GM12878 (cell line): ENCODE data around the gene SPATA20. TPM values are rescaled to one million over a fixed set of nuclear protein-coding genes. Genes with fewer than 3 reads are reported as not detected.

Experiments
- ATAC-seq: fragments of 200-7000 bp; cut with Tn5 transposase; 3 replicates; pipeline ENCODE4 v1.9.1; 2020; ENCODE audit warnings: mild to moderate bottlenecking, moderate library complexity
- BruUV-seq: library from RNA; stranded (reverse); fragments of 400-500 nt; replicated peaks from 2 replicates; lab custom pipeline; 2021; lab: Mats Ljungman, UMichigan
- CTCF ChIA-PET: fragments of 300-600 bp; sonication (Branson Sonifier 250); formaldehyde crosslinking; extraction: SDS; loops from one replicate; lab custom pipeline; 2021; ENCODE audit warnings: inconsistent platforms; lab: Yijun Ruan, JAX
- POLR2A ChIA-PET: fragments of 350-600 bp; formaldehyde crosslinking; extraction: SDS; loops from one replicate; lab custom pipeline; 2021; ENCODE audit warnings: inconsistent platforms; lab: Charles Lee
- RAD21 ChIA-PET: fragments of 300-600 bp; sonication (Branson Sonifier 250); formaldehyde crosslinking; loops from one replicate; lab custom pipeline; 2023; ENCODE audit warnings: antibody characterized with exemption; ENCODE audit not compliant: unreplicated experiment; lab: Charles Lee
- SMC1A ChIA-PET: fragments of 300-600 bp; sonication (Branson Sonifier 250); formaldehyde crosslinking; loops from one replicate; lab custom pipeline; 2023; ENCODE audit not compliant: unreplicated experiment, uncharacterized antibody; lab: Charles Lee
- DNase-seq: peaks from one replicate; pipeline ENCODE4 v3.0.0-alpha.2; 2011; ENCODE audit warnings: low read depth, low spot score
- FAIRE-seq: peaks from 3 replicates; lab custom pipeline; 2011; peaks lifted over from hg19 to GRCh38; lab: Jason Lieb, UNC
- H2AFZ ChIP-seq: 2 replicates; pipeline ENCODE4 v1.6.0; 2011; ENCODE audit warnings: low read depth, low read length, control low read depth; ENCODE audit not compliant: control insufficient read depth
- H3K27ac ChIP-seq: 2 replicates; pipeline ENCODE4 v1.5.1; 2011; ENCODE audit warnings: control low read depth; ENCODE audit not compliant: control insufficient read depth, insufficient read depth
- H3K27me3 ChIP-seq, 2 experiments: replicated peaks in 1 of 2; 2 replicates each; pipeline versions ENCODE4 v1.6.0 to v1.6.1; 2011; ENCODE audit warnings: low read length in 1 of 2; ENCODE audit not compliant: control insufficient read depth in 2 of 2, insufficient read depth in 2 of 2
- H3K36me3 ChIP-seq, 2 experiments: 2 replicates each; pipeline ENCODE4 v1.5.1; 2011; ENCODE audit warnings: low read length in 1 of 2; ENCODE audit not compliant: control insufficient read depth in 2 of 2, insufficient read depth in 2 of 2
- H3K4me1 ChIP-seq: 2 replicates; pipeline ENCODE4 v1.6.1; 2011; ENCODE audit warnings: mild to moderate bottlenecking, low read length, moderate library complexity, mixed read lengths; ENCODE audit not compliant: control insufficient read depth, insufficient read depth
- H3K4me2 ChIP-seq: 2 replicates; pipeline ENCODE4 v1.6.0; 2011; ENCODE audit warnings: control low read depth; ENCODE audit not compliant: control insufficient read depth, insufficient read depth
- H3K4me3 ChIP-seq: fragments of 200-600 bp; sonication (generic); 2 replicates; pipeline ENCODE4 v1.5.1; 2016
- H3K79me2 ChIP-seq: 2 replicates; pipeline ENCODE4 v1.6.0; 2011; ENCODE audit warnings: low read length; ENCODE audit not compliant: control insufficient read depth, insufficient read depth
- H3K9ac ChIP-seq: 2 replicates; pipeline ENCODE4 v1.8.0; 2011; ENCODE audit warnings: low read length, control low read depth, mixed read lengths; ENCODE audit not compliant: control insufficient read depth, insufficient read depth
- H3K9me3 ChIP-seq: replicated peaks from 3 replicates; pipeline ENCODE4 v1.5.1; 2011; ENCODE audit warnings: mild to moderate bottlenecking, low read length; ENCODE audit not compliant: control insufficient read depth, insufficient read depth
- H4K20me1 ChIP-seq: 2 replicates; pipeline ENCODE4 v1.6.0; 2011; ENCODE audit not compliant: control insufficient read depth, insufficient read depth
- BCL3 ChIP-seq: IDR thresholded peaks from 2 replicates; pipeline ENCODE4 v1.6.1; 2011; ENCODE audit warnings: borderline replicate concordance, low read depth, mild to moderate bottlenecking, moderate library complexity, low read length; ENCODE audit not compliant: insufficient read depth, poor library complexity, severe bottlenecking
- HDAC2 ChIP-seq: fragments of 200-600 bp; sonication (generic); IDR thresholded peaks from 2 replicates; pipeline ENCODE4 v1.6.1; 2017
- KLF5 ChIP-seq: fragments of 450-650 bp; IDR thresholded peaks from 2 replicates; pipeline ENCODE4 v1.6.1; 2014; ENCODE audit warnings: mild to moderate bottlenecking; ENCODE audit not compliant: partially characterized antibody
- MLLT1 ChIP-seq: fragments of 450-650 bp; IDR thresholded peaks from 2 replicates; pipeline ENCODE4 v1.6.1; 2016; ENCODE audit warnings: mild to moderate bottlenecking
- PAX8 ChIP-seq: fragments of 450-650 bp; IDR thresholded peaks from 2 replicates; pipeline ENCODE4 v1.6.1; 2017; ENCODE audit warnings: mild to moderate bottlenecking, moderate library complexity
- REST ChIP-seq: IDR thresholded peaks from 2 replicates; pipeline ENCODE4 v1.6.1; 2012; ENCODE audit warnings: mild to moderate bottlenecking, low read depth, low read length
- SMC3 ChIP-seq: IDR thresholded peaks from 2 replicates; pipeline ENCODE4 v1.6.1; 2011; ENCODE audit warnings: low read length, improper control_type of control experiment, borderline replicate concordance
- TAF1 ChIP-seq: IDR thresholded peaks from 2 replicates; pipeline ENCODE4 v1.6.1; 2011; ENCODE audit warnings: mild to moderate bottlenecking, low read depth, low read length, borderline replicate concordance
- YY1 ChIP-seq: IDR thresholded peaks from 2 replicates; pipeline ENCODE4 v1.6.1; 2011; ENCODE audit warnings: low read depth, mild to moderate bottlenecking, low read length
- ZBTB11 ChIP-seq: fragments of 450-650 bp; formaldehyde crosslinking; IDR thresholded peaks from 2 replicates; pipeline ENCODE4 v1.5.0; 2022; ENCODE audit warnings: mild to moderate bottlenecking, missing genetic modification characterization
- WGBS: methylation state at CpG from one replicate; pipeline ENCODE4 v1.1.6; 2016; ENCODE audit warnings: low lambda C conversion rate; ENCODE audit not compliant: insufficient replicate concordance, insufficient coverage; ENCODE audit errors: missing lambda C conversion rate; 5-methylcytosine and 5-hydroxymethylcytosine counted together
- in situ Hi-C: fragments of 300-500 bp; cut with MboI; formaldehyde crosslinking; loops from 9 replicates; pipeline ENCODE4 v1.14.3; 2018; ENCODE audit warnings: mixed read lengths
- intact Hi-C: fragments of 100-400 bp; cut with micrococcal nuclease; formaldehyde crosslinking; loops from one replicate; pipeline ENCODE4 v1.14.2; 2022; ENCODE audit not compliant: unreplicated experiment
- polyA plus RNA-seq, 11 experiments: library from polyadenylated mRNA; depleted of rRNA in 4 of 11; unstranded in 6 of 11; stranded (reverse) in 5 of 11; fragments of >200 nt; fragmentation: Nextera tagmentation in 4 of 11; fragmentation: Illumina TruSeq in 1 of 11; extraction: Ambion mirVana in 4 of 11; extraction: Trizol in 1 of 11; gene quantifications; 1 replicate in 1 of 11; 2 replicates in 10 of 11; pipeline versions ENCODE4 v1.2.1 to v1.2.3, GENCODE V29; 2011 to 2016; ENCODE audit warnings: inconsistent platforms in 2 of 11, missing spikeins in 2 of 11, low read depth in 1 of 11
- total RNA-seq, 4 experiments: library from RNA; depleted of rRNA in 3 of 4; stranded (reverse); fragments of >200 nt in 3 of 4; fragmentation: Illumina TruSeq in 1 of 4; extraction: Trizol in 1 of 4; gene quantifications; 2 replicates each; pipeline versions ENCODE4 v1.2.1 to v1.2.3, GENCODE V29; 2013 to 2021

Gene SPATA20
- total and polyA plus RNA-seq, 10 of the 15 experiments (the other 5 are each of a cell fraction or from before 2014, with no cell fraction given), result 2.1 to 69.8 (median 26.6) TPM

GRCh38 chr17:50581316-50581715 is 34.3 kb downstream of the SPATA20 start:
- Histone ChIP-seq H3K4me3 (no peak overlapping the region), H3K4me2 (no peak overlapping the region), H3K9me3 (no peaks in the 10 kb centered on the region), H2AFZ (no peak overlapping the region), H3K36me3 (no peaks in the 10 kb centered on the region), H4K20me1 (no peaks in the 10 kb centered on the region), H3K4me1 (no peaks in the 10 kb centered on the region), H3K27me3 (peaks cover 2 to 4% of the 10 kb centered on the region in 2 experiments; a peak in 2 of 4 replicates), H3K79me2 (no peaks in the 10 kb centered on the region), H3K9ac (no peak overlapping the region), H3K27ac (no peak overlapping the region)
- TF ChIP-seq KLF5 (no peak), ZBTB11 (CRISPR knock-in tag) (no peak), PAX8 (no peak), HDAC2 (no peak), SMC3 (no peak), REST (no peak), YY1 (no peak), TAF1 (no peak), BCL3 (no peak), MLLT1 (no peak)
- intact Hi-C loops (no loop called here), in situ Hi-C loops (no loop called here)
- 43% methylated on average over 9 of the region's 12 CpGs for WGBS
- ChIA-PET RAD21 (no interaction called here), SMC1A (no interaction called here), CTCF (interaction anchor here (1.3 kb wide), 1 partner anchor 202 kb away, joined by 3 read pairs; no protein-coding TSS in a partner anchor), POLR2A (no interaction called here)
- DNase-seq (no peak), ATAC-seq (no peak), FAIRE-seq (no peak)
- no TSS peak for BruUV-seq
